Thyroid gland (tissue), 4 donors: ENCODE data around the gene AMER2.

ENCODE experiments used
- CTCF ChIP-seq, 6 experiments: fragments of 200-600 bp in 3 of 6; fragments of 450-650 bp in 3 of 6; sonication (generic) in 3 of 6; IDR thresholded peaks; one replicate each; pipeline ENCODE4 v1.5.1; 2016 to 2019; ENCODE audit warnings: antibody characterized with exemption in 6 of 6, mild to moderate bottlenecking in 2 of 6, inconsistent platforms in 1 of 6, moderate library complexity in 1 of 6
- POLR2A ChIP-seq, 2 donors: fragments of 450-650 bp; IDR thresholded peaks; one replicate each; pipeline ENCODE4 v1.6.1; 2017; ENCODE audit warnings: antibody characterized with exemption in 2 of 2, mild to moderate bottlenecking in 2 of 2, moderate library complexity in 1 of 2

GRCh38 chr13:25172303-25172630, 179 bp upstream of the AMER2 start:
- TF ChIP-seq CTCF (IDR thresholded peaks at IDR 0.05): no peak
- TF ChIP-seq POLR2A (IDR thresholded peaks at IDR 0.05): no peak
